A673 (cell line): ENCODE data around the gene SLC44A2. TPM values are rescaled to one million over a fixed set of nuclear protein-coding genes. Genes with fewer than 3 reads are reported as not detected.

Experiments
- BruUV-seq: library from RNA; stranded (reverse); fragments of 400-500 nt; replicated peaks from 2 replicates; lab custom pipeline; 2021; lab: Mats Ljungman, UMichigan
- CTCF ChIA-PET: fragments of 300-600 bp; sonication (Branson Sonifier 250); formaldehyde crosslinking; loops from one replicate; lab custom pipeline; 2022; ENCODE audit warnings: antibody characterized with exemption; lab: Charles Lee
- POLR2A ChIA-PET: fragments of 300-600 bp; sonication (Branson Sonifier 250); formaldehyde crosslinking; loops from one replicate; lab custom pipeline; 2022; ENCODE audit warnings: antibody characterized with exemption; ENCODE audit not compliant: low non-redundant PET; lab: Charles Lee
- DNase-seq: peaks from one replicate; pipeline ENCODE4 v3.0.0-alpha.2; 2015; ENCODE audit warnings: low spot score
- H3K27ac ChIP-seq: fragments of 200-600 bp; sonication (generic); 2 replicates; pipeline ENCODE4 v1.5.1; 2016; ENCODE audit warnings: mixed run types, low read depth, mild to moderate bottlenecking, mixed read lengths, antibody characterized with exemption, low read length; ENCODE audit not compliant: poor library complexity, severe bottlenecking
- H3K27me3 ChIP-seq: fragments of 200-600 bp; sonication (generic); replicated peaks from 2 replicates; pipeline ENCODE4 v1.6.1; 2017; ENCODE audit warnings: mixed run types, low read depth, mild to moderate bottlenecking, mixed read lengths, antibody characterized with exemption, low read length; ENCODE audit not compliant: insufficient read depth, poor library complexity
- H3K36me3 ChIP-seq: fragments of 200-600 bp; sonication (generic); 2 replicates; pipeline ENCODE4 v1.6.1; 2016; ENCODE audit warnings: mixed run types, mild to moderate bottlenecking, mixed read lengths, antibody characterized with exemption, low read length; ENCODE audit not compliant: insufficient read depth, poor library complexity, severe bottlenecking
- H3K4me1 ChIP-seq: fragments of 200-600 bp; sonication (generic); 2 replicates; pipeline ENCODE4 v1.6.1; 2017; ENCODE audit warnings: mixed run types, mild to moderate bottlenecking, mixed read lengths, antibody characterized with exemption, low read length; ENCODE audit not compliant: insufficient read depth, poor library complexity, severe bottlenecking
- H3K4me3 ChIP-seq: fragments of 200-600 bp; sonication (generic); 2 replicates; pipeline ENCODE4 v1.5.1; 2016; ENCODE audit warnings: low read depth, mixed run types, mild to moderate bottlenecking, mixed read lengths, low read length; ENCODE audit not compliant: poor library complexity, severe bottlenecking
- H3K9me3 ChIP-seq: fragments of 200-600 bp; sonication (generic); 2 replicates; pipeline ENCODE4 v1.6.1; 2016; ENCODE audit warnings: mixed run types, low read depth, mild to moderate bottlenecking, mixed read lengths, antibody characterized with exemption, low read length; ENCODE audit not compliant: poor library complexity, severe bottlenecking
- CTCF ChIP-seq: fragments of 300-800, 200-600 bp; sonication (generic); conservative IDR thresholded peaks from 2 replicates; pipeline ENCODE4 v1.5.1; 2017; ENCODE audit warnings: low read depth, mild to moderate bottlenecking, antibody characterized with exemption, low read length, moderate library complexity, mixed read lengths
- EZH2 ChIP-seq: fragments of 200-600 bp; sonication (generic); IDR thresholded peaks from 2 replicates; pipeline ENCODE4 v1.6.1; 2017; ENCODE audit warnings: borderline replicate concordance, low read depth, mild to moderate bottlenecking, mixed read lengths, antibody characterized with exemption, low read length; ENCODE audit not compliant: poor library complexity, severe bottlenecking
- intact Hi-C: fragments of 100-400 bp; cut with micrococcal nuclease; formaldehyde crosslinking; loops from one replicate; pipeline ENCODE4 v1.10.0; 2022; ENCODE audit not compliant: unreplicated experiment
- total RNA-seq: library from RNA; stranded (reverse); gene quantifications from 2 replicates; pipeline ENCODE4 v1.2.3, GENCODE V29; 2021

Gene SLC44A2
- total RNA-seq, 1 experiment from 2014 or later = 35.4 TPM

DNA sequence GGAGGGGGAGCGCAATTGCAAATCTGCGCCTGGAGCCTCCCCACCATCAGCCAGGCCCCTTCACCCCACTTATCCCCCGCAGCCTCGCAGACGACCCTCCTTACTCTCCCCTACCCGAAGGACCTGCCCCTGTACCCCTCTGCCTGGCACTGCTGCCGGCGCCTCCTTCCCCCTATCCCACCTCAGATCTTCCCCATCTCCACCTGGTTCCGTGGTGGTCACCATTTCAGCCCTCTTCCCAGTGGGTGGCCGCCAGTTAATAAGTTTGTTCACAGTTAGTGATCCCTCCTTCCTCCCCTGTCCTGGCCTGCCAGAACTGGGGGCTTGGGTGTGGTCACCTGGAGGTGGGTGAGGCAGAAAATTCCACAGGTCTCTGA is 397 bp downstream of the SLC44A2 start:
- intact Hi-C loops = no loop called here
- Histone ChIP-seq H3K27ac (no peak overlapping the region), H3K4me1 (no peaks in the 10 kb centered on the region), H3K36me3 (no peaks in the 10 kb centered on the region), H3K9me3 (no peaks in the 10 kb centered on the region), H3K27me3 (no peaks in the 10 kb centered on the region), H3K4me3 (peak overlapping the region; percentile 35)
- BruUV-seq = no TSS peak
- no peak for TF ChIP-seq CTCF
- no peak for TF ChIP-seq EZH2
- CTCF ChIA-PET = no interaction called here
- DNase-seq = no peak
- POLR2A ChIA-PET = no interaction called here

GRCh38 chr19:10631874-10632273 is 6.5 kb downstream of the SLC44A2 start:
- Histone ChIP-seq H3K27ac (no peak overlapping the region), H3K4me3 (no peak overlapping the region), H3K27me3 (no peaks in the 10 kb centered on the region), H3K9me3 (no peaks in the 10 kb centered on the region), H3K4me1 (no peaks in the 10 kb centered on the region), H3K36me3 (peaks cover 12% of the 10 kb centered on the region)
- POLR2A ChIA-PET = no interaction called here
- CTCF ChIA-PET = no interaction called here
- BruUV-seq = no TSS peak
- intact Hi-C loops = no loop called here
- DNase-seq = no peak
- TF ChIP-seq EZH2 (no peak), CTCF (no peak)

DNA sequence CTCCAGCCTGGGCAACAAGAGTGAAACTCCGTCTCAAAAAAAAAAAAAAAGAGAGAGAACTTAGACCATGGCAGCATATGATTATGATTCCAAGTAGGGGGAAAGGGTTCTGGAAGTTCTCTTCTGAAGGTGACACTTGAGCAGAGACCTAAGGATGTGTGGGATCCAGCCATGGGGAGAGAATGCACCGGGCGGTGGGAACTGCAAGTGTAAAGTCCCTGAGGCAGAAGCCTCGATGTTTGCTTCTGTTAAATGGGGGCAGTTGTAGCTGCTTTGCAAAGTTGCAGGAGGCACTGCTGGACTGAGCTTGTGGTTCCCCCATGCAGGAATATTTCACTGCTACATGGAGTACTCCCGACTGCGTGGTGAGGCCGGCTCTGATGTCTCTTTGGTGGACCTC is 9.1 kb downstream of the SLC44A2 start:
- no TSS peak for BruUV-seq
- DNase-seq = no peak
- POLR2A ChIA-PET = no interaction called here
- Histone ChIP-seq H3K27ac (no peak overlapping the region), H3K4me3 (no peak overlapping the region), H3K36me3 (peaks cover 15% of the 10 kb centered on the region), H3K27me3 (no peaks in the 10 kb centered on the region), H3K9me3 (no peaks in the 10 kb centered on the region), H3K4me1 (no peaks in the 10 kb centered on the region)
- CTCF ChIA-PET = no interaction called here
- intact Hi-C loops = no loop called here
- TF ChIP-seq CTCF = no peak
- no peak for TF ChIP-seq EZH2
